GM18907 (cell line): Measurements from ENCODE around the gene TAC3.
"Not testable (repeated sequence)": the region's sequence is repeated elsewhere in the genome, so short reads cannot be mapped to it uniquely, and the experiment has no call there.

Experiments
- ATAC-seq: cut with Tn5 transposase; IDR thresholded peaks from one replicate; pipeline ENCODE4 v1.9.1; 2021; ENCODE audit warnings: mild to moderate bottlenecking, moderate library complexity; ENCODE audit not compliant: unreplicated experiment

Gene TAC3

GRCh38 chr12:56988207-56988739 is 28.1 kb downstream of the TAC3 start:
- ATAC-seq, result no peak

DNA sequence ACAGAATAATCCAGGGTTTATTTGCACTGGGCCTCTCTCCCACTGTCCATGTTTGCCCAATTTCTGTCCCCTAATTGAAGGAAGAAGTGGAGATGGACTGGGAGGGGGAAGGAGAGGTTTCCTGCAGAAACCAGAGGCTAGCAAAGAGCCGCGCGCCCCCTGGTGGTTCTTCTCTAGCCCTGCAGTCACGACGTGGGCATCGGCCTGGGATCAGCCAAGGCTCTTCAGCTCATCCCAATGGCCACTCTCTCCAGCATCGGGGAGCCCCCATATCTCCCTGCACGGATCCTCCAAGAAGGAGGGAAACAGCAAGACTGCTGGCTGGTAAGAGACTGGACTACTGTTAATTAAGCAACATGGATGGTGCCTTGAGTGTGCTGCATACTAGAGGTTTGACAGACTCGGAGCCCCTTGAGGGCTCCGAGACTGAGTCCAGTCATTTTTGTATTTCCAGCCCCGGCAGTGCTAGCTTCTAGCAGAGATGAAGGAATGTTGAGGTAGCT is 28.7 kb downstream of the TAC3 start:
- ATAC-seq, result peak; percentile 62

DNA sequence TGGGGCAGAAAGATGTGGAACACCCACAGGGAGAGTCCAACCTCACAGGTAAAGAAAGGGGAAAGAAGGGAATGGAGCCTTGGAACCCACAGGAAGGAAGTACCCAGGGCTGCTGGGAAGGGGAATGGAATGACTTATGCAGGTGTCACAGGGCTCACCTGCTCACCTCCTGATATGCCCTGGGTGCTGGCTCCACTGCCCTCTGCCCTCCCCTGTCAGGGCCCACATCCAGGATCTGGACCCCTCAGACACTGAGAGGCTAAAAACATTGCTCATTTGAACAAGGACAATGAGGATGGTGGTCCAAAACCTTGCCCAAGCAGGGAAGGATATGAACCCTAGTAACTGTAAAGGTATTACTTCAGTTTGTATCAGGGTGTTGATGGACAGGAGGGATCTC is 29.3 kb downstream of the TAC3 start:
- ATAC-seq, result no peak

DNA sequence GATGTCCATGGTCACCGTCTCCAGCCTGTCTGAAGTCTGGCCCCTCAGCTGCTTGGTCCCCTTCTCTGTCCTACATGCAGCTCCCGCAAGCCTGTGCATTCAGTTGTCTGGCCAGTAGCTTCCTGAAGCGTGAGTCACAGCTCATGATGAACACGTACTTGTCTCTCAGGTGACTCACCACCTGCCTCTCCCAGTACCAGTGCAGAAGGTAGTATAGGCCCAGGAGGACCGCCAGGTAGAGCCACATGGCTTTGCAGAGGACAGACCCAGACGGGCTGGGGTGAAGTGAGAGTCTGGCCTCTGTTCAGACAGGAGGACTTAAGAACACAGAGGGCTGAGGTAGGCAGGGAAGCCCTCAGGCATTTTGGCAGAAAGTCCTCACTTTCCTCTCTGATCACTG is 30.6 kb downstream of the TAC3 start:
- not testable (repeated sequence) for ATAC-seq

GRCh38 chr12:56983386-56983785 is 32.9 kb downstream of the TAC3 start:
- no peak for ATAC-seq

DNA sequence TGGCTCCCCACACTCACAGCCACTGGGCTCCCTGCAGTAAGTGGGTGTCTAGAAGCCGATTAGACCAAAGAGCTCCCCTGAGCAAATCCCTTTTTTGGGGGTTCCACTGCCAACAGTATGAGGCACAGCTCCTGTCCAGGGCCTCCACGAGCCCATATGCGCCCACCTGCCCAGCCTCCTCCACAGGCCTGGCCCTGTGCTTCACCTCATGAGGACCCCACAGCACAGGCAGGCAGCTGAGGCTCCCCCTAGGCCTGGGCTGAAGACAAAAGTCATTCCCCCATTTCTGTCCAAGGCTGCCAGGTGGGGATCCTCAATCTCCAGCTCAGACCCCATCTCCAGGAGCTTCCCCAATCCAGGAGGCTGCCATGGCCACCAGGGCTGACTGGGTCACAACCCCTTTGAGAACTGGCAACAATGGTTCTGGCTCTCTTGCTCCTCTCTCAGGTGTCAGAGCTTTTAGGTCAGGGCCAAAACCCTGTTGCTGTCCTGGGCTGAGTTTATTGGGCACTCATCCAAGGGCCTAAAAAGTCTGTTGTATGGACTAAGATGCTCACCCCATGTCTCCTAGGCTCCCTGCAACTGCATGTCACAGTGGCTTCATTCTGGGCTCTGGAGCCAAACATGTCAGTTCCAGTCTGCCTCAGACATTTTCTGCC is 33.6 kb downstream of the TAC3 start:
- ATAC-seq, result not testable (repeated sequence)

- no peak for ATAC-seq
These were observed 35.3 kb downstream of the TAC3 start for GRCh38 chr12:56980941-56981530.

- no peak for ATAC-seq
These were observed 36.1 kb downstream of the TAC3 start for GRCh38 chr12:56980268-56980667.

- no peak for ATAC-seq
These were observed 36.7 kb downstream of the TAC3 start for GRCh38 chr12:56979628-56980027.

DNA sequence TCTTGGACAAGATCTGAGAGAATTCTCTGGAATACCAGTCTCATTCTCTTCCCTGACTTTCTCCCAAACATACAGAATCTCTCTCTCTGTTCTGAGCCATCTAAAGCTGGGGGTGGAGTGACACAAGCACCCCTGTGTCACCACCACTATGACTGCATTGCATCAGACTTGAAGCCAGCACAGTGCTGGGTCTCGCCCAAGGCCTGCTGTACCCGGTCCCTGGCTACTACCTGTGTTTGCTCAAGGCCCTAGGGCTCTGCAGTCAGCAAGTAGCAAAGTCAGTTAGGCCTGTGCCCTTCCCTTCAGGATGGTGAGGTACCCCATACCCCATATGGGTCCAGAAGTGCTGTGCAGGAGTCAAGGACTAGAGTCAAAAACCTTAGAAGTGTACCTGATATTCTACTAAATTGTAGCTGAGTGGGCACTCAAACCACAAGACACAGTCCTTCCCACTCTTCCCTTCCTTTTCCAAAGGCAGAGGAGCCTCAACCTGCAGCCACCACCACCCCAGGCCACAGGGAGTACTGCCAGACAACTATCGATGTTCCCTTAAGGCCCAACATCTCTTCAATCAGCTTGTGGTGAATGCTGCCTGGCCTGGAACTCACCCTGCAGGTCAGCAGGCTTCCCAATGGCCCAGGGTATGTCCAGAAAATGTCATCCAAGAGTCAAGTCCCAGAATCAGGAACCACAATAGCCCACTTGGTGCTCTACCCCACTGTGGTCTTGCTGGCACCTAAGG is 37.8 kb downstream of the TAC3 start:
- no peak for ATAC-seq

DNA sequence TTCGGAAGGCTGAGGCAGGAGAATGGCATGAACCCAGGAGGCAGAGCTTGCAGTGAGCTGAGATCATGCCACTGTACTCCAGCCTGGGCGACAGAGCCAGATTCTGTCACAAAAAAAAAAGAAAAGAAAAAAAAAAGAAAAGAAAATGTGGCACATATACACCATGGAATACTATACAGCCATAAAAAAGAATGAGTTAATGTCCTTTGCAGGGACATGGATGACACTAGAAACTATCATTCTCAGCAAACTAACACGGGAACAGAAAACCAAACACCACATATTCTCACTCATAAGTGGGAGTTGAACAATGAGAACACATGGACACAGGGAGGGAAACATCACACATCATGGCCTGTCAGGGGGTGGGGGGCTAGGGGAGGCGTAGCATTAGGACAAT is 39.0 kb downstream of the TAC3 start:
- not testable (repeated sequence) for ATAC-seq

- not testable (repeated sequence) for ATAC-seq
These were observed 42.1 kb downstream of the TAC3 start for GRCh38 chr12:56974224-56974623.

GRCh38 chr12:56968910-56969309 is 47.4 kb downstream of the TAC3 start:
- not testable (repeated sequence) for ATAC-seq

- not testable (repeated sequence) for ATAC-seq
These were observed 50.2 kb downstream of the TAC3 start for GRCh38 chr12:56965997-56966642.

DNA sequence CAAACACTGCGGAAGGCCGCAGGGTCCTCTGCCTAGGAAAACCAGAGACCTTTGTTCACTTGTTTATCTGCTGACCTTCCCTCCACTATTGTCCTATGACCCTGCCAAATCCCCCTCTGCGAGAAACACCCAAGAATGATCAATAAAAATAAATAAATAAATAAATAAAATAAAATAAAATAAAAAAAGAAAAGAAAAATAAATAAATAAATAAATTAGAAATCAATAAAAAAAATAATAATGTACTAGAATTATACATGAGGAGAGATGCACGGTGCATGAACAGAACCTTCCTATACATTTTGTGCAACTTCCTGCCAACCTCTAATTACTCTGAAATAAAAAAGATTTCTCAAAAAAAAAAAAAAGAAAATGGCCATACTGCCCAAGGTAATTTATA is 51.2 kb downstream of the TAC3 start:
- ATAC-seq, result not testable (repeated sequence)

DNA sequence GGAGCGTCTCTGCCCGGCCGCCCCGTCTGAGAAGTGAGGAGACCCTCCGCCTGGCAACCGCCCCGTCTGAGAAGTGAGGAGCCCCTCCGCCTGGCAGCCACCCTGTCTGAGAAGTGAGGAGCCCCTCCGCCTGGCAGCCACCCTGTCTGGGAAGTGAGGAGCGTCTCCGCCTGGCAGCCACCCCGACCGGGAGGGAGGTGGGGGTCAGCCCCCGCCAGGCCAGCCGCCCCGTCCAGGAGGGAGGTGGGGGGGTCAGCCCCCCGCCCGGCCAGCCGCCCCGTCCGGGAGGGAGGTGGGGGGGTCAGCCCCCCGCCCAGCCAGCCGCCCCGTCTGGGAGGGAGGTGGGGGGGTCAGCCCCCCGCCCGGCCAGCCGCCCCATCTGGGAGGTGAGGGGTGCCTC is 52.8 kb downstream of the TAC3 start:
- ATAC-seq, result not testable (repeated sequence)

DNA sequence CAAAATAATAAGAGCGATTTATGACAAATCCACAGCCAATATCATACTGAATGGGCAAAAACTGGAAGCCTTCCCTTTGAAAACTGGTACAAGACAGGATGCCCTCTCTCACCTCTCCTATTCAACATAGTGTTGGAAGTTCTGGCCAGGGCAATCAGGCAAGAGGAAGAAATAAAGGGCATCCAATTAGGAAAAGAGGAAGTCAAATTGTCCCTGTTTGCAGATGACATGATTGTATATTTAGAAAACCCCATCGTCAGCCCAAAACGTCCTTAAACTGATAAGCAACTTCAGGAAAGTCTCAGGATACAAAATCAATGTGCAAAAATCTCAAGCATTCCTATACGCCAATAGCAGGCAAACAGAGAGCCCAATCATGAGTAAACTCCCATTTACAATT is 54.1 kb downstream of the TAC3 start:
- not testable (repeated sequence) for ATAC-seq
